ENCODE results near the gene SNCAIP.

DNA sequence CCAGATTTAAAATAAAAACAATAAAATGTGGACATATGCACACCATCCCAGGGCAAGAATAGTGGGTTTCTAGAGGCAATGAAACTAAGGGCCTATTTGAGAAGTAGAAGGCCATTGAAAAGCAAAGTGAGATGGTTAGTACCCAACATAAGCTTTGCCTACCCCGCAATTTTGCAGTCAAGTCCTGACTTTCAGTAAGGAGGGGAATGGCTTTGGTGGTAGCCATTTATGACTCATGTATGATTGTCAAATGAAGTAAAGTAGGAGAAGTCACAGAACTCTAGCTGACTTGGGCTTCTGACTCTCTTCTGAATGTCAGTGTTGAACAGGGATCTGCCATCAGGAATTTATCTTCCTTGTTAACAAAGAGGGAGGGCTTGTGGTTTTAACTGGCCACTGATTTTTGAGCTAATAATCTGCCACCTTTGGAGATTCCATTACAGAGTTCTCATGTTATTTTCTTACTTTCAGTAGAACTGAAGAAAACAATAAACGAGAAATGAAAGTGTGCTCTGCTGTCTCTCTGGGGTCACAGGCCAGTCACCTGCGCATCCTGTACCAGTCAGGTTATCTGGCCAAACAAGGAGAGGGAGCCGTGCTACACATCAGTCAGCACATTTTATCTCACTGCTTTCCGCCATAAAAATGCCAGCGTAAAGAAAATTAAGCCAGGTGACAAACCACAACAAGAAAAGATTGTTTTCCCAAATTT lies 14.3 kb upstream of the SNCAIP start:
- no peak for TF ChIP-seq EP300 (IDR thresholded peaks at IDR 0.05)
- TF ChIP-seq, protein P1, sequence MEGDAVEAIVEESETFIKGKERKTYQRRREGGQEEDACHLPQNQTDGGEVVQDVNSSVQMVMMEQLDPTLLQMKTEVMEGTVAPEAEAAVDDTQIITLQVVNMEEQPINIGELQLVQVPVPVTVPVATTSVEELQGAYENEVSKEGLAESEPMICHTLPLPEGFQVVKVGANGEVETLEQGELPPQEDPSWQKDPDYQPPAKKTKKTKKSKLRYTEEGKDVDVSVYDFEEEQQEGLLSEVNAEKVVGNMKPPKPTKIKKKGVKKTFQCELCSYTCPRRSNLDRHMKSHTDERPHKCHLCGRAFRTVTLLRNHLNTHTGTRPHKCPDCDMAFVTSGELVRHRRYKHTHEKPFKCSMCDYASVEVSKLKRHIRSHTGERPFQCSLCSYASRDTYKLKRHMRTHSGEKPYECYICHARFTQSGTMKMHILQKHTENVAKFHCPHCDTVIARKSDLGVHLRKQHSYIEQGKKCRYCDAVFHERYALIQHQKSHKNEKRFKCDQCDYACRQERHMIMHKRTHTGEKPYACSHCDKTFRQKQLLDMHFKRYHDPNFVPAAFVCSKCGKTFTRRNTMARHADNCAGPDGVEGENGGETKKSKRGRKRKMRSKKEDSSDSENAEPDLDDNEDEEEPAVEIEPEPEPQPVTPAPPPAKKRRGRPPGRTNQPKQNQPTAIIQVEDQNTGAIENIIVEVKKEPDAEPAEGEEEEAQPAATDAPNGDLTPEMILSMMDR (IDR thresholded peaks at IDR 0.05): no peak
